ENCODE measurements around the gene SHF.

The SHF gene

DNA sequence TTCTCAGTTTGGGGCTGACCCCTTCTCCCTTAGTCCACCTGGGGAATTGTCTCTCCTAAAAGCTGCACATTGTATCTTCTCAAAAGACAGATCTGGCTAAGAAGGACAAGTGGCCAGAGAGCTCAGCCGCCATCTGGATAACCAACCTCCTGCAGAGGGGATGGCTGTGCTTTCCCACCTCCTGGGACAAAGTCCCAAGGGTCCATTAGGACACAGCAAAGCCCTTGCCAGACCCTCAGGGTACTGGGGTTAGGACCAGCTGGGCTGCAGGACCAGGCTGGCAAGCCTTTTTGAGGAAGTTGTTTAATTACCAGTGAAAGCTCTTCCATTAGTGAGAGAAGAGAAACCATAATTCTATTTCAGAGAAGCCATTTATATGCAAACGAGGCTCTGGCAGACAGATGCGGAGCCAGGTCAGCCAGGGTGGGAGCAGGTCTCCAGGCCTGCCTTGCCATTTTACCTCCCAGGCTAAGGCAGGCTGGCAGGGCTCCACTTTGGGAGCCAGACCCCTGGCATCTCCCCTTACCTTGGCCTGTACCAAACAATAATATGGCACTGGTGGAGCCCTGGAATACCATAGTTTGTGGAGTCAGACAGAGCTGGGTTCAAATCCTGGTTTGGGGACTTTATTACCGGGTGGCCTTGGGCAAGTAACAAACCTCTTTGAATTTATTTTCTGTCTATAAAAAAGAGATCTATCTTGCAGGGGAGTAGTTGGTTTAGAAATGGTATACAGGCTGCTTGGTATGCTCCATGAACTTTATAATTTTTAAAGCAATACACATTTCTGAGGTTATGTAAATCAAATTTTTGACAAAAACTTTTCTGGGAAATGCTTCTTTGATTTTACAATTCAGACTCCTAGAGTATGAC lies 17.9 kb downstream of the SHF start:
- Histone ChIP-seq H3K9me3 (ENCODE audit: severe bottlenecking) (no peaks in the 10 kb centered on the region), H3K27me3 (ENCODE audit: insufficient read depth, low read depth, severe bottlenecking) (no peaks in the 10 kb centered on the region), H3K27ac (peak overlapping the region; percentile 96), H3K4me3 (ENCODE audit: low read depth, low read length) (no peak overlapping the region), H3K36me3 (peaks cover 54% of the 10 kb centered on the region)
- TF ChIP-seq, protein P1, sequence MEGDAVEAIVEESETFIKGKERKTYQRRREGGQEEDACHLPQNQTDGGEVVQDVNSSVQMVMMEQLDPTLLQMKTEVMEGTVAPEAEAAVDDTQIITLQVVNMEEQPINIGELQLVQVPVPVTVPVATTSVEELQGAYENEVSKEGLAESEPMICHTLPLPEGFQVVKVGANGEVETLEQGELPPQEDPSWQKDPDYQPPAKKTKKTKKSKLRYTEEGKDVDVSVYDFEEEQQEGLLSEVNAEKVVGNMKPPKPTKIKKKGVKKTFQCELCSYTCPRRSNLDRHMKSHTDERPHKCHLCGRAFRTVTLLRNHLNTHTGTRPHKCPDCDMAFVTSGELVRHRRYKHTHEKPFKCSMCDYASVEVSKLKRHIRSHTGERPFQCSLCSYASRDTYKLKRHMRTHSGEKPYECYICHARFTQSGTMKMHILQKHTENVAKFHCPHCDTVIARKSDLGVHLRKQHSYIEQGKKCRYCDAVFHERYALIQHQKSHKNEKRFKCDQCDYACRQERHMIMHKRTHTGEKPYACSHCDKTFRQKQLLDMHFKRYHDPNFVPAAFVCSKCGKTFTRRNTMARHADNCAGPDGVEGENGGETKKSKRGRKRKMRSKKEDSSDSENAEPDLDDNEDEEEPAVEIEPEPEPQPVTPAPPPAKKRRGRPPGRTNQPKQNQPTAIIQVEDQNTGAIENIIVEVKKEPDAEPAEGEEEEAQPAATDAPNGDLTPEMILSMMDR (IDR thresholded peaks at IDR 0.05; ENCODE audit: low read depth, low read length): no peak
- DNase-seq: peak; percentile 70

DNA sequence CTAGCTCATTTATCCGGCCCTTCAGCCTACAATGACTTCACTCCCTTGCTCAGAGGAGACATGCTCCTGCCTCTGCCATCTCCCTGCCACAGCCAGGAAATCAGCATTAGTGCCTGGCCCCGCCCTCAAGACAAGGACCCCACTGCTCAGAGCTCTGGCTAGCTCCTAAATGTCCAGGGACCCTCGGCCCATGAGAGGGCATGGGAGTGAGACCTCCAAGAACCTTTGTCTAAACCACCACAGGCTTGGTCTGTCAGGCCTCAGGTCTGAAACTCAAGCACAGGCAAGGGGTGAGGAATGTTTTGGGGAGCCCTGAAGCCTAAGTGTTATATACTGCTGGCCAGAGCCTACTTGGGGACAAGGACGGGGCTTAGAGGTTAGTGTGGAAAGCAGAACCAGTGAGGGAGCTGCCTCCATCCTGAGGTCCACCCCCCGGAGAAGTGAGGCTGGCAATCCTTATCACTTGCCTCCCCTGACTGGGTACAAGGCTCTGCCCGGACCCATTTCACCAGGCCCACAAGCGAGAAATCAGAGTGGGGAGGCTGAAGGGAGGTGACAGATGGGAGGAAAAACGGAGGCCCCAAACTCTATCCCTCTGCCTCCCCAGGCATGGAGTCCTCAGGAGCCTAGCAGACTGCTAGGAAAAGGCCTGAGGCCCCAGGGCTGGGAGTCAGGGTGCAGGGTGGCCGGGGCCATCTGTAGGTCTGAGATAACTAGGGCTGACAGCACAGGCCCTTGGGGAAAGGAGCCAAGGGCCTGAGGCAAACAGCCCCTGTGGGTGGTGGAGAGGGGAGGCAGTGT lies 18.8 kb downstream of the SHF start:
- DNase-seq: peak; percentile 65

DNA sequence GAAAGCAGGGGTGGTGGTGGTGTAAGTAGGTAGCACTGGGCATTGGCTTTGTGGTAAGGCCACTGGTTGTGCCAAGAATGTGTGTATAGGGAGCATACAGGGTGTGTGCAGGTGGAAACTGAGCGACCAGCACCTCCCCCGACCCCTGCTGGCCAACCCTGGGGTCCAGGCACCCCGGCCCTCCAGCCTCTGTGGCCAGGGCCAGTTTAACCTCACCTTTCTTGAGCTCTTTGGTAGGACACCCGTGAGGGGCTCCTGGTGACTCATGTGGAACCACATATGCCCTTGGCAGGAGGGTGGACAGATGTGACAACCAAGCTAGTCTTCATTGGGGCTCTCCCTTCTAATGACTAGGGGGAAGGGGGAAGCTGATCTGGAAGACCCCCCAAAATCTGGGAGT lies 19.5 kb downstream of the SHF start:
- Histone ChIP-seq H3K27ac (peak overlapping the region; percentile 96), H3K36me3 (peaks cover 38% of the 10 kb centered on the region), H3K4me3 (ENCODE audit: low read depth, low read length) (no peak overlapping the region), H3K27me3 (ENCODE audit: insufficient read depth, low read depth, severe bottlenecking) (no peaks in the 10 kb centered on the region), H3K9me3 (ENCODE audit: severe bottlenecking) (no peaks in the 10 kb centered on the region)
- TF ChIP-seq, protein P1 (IDR thresholded peaks at IDR 0.05; ENCODE audit: low read depth, low read length): no peak
- DNase-seq: no peak

More for the DNA sequence above, 18.8 kb downstream of the SHF start:
- TF ChIP-seq, protein P1 (IDR thresholded peaks at IDR 0.05; ENCODE audit: low read depth, low read length): no peak
- Histone ChIP-seq H3K27ac (peak overlapping the region; percentile 96), H3K36me3 (peaks cover 45% of the 10 kb centered on the region), H3K4me3 (ENCODE audit: low read depth, low read length) (no peak overlapping the region), H3K9me3 (ENCODE audit: severe bottlenecking) (no peaks in the 10 kb centered on the region), H3K27me3 (ENCODE audit: insufficient read depth, low read depth, severe bottlenecking) (no peaks in the 10 kb centered on the region)

DNA sequence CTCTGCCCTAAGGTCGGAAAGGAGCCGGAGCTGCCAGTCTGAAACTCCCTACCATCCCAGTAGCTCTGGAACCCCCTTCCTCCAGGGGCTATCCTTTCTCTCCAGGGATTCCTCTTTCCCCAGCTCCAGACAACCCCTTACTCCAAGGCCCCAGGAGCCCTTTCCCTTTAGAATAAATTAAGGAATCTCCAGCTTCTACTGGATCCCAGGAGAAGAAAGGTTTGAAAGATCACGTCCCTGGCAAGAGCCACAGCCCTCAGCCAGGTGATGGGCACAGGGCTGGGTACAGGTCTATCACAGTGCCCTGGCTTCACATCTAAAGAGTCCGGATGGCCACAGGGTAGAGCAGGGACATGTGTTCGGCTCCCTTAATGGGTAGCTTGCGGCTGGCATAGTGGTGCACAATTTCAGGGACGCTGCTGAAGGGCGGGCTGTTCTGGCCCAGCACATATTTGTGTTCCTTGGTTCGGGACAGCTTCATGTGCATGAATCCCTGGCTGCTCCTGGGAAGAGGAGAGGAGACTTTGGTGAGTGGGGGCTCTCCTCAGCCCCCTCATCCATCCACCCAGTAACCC lies 20.0 kb downstream of the SHF start:
- Histone ChIP-seq H3K27me3 (ENCODE audit: insufficient read depth, low read depth, severe bottlenecking) (no peaks in the 10 kb centered on the region), H3K9me3 (ENCODE audit: severe bottlenecking) (no peaks in the 10 kb centered on the region), H3K4me3 (ENCODE audit: low read depth, low read length) (no peak overlapping the region), H3K27ac (peak overlapping the region; percentile 96), H3K36me3 (peaks cover 33% of the 10 kb centered on the region)
- TF ChIP-seq, protein P1 (IDR thresholded peaks at IDR 0.05; ENCODE audit: low read depth, low read length): no peak
- DNase-seq: no peak

DNA sequence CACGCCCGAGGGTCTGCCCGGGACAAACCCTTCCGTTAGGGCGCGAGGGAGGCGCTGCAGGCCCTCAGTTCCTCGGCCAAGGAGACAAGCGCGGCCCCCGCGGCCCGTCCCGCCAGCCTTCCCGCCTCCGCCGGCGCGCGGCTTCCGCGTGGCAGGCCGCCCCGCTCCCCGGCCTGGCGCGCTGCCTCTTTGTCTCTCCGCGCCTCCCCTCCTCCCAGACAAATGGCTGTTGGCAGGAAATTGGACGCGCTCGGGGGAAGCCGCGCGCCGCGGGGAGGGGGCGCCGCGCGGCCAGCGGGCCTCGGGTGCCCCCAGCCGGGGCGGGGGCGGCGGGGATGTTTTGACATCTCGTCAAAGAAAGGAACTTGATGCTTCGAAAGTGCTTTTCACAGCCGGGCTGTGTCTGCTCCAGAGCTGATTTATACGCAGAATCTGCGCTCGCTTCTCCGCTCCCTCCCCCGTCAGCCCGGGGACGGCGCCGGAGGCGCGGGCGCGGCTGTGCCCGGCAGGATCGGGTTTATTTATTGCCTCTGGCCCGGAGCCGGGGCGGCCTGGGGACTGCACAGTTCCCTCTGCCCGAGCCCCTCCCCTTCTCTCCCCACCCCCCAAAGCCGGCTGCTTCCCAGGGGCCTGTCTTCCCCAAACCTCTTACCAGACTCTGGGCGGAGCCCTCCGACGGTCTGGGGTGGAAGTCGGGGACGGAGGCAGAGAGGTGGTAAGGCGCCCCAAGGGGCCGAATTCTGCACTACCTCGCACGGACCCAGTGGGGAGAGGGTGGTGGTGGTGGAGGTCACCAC lies 20.7 kb downstream of the SHF start:
- TF ChIP-seq, protein P1 (IDR thresholded peaks at IDR 0.05; ENCODE audit: low read depth, low read length): peak; percentile 79
- Histone ChIP-seq H3K27ac (peak overlapping the region; percentile 96), H3K36me3 (peaks cover 27% of the 10 kb centered on the region), H3K27me3 (ENCODE audit: insufficient read depth, low read depth, severe bottlenecking) (no peaks in the 10 kb centered on the region), H3K9me3 (ENCODE audit: severe bottlenecking) (no peaks in the 10 kb centered on the region), H3K4me3 (ENCODE audit: low read depth, low read length) (peak overlapping the region; percentile 42)
- DNase-seq: peak; percentile 96
